GM12874 (cell line): ENCODE measurements around the gene HNRNPUL1.
A peak's percentile ranks its signal among the peaks of the same experiment; 100 is the strongest.

Experiments
- CTCF ChIP-seq: IDR thresholded peaks from 2 replicates; pipeline ENCODE4 v1.5.1; 2011; ENCODE audit warnings: low read depth, mild to moderate bottlenecking, control low read depth, low read length, moderate library complexity; ENCODE audit not compliant: insufficient read depth

Gene HNRNPUL1

GRCh38 chr19:41352279-41352608, 88.1 kb downstream of the HNRNPUL1 start:
- TF ChIP-seq CTCF, result no peak

DNA sequence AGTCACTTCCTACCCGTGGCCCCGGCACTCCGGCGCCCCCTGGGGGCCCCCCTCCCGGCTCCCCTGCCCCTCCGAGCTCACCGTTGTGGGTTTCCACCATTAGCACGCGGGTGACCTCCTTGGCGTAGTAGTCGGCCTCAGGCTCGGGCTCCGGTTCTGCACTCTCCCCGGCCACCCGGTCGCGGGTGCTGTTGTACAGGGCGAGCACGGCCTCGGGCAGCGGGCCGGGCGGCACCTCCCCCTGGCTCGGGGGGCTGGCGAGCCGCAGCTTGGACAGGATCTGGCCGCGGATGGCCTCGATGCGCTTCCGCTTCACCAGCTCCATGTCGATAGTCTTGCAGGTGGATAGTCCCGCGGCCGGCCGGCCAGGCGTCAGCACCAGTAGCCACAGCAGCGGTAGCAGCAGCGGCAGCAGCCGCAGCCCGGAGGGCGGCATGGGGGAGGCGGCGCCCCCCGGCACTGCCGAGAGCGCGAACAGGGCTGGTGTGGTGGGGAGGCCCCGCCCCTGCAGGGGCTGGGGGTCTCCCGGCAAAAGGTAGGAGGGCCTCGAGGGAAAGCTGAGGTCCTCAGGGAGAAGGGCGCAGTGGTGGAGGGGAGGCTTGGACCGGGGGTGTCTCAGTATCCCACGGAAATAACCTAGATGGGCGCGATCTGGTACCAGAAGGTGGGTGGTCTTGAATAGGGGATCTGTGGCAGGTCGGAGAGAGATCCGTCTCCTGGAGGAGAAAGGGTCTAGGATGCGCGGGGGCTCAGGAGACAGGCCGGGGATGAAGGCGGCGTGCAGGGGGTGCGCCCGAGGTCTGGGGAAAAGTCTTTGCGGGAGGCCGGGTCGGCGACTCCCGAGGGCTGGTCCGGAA, 88.7 kb downstream of the HNRNPUL1 start:
- TF ChIP-seq CTCF, result peak; percentile 84

- peak; percentile 92 for TF ChIP-seq CTCF
Observed at GRCh38 chr19:41353466-41354342, 89.5 kb downstream of the HNRNPUL1 start, which contains the start of gene TGFB1. Gene TGFB1, minus strand, starts transcription at chr19:41353922. Its CDS starts 878 bp downstream, at chr19:41353044.

DNA sequence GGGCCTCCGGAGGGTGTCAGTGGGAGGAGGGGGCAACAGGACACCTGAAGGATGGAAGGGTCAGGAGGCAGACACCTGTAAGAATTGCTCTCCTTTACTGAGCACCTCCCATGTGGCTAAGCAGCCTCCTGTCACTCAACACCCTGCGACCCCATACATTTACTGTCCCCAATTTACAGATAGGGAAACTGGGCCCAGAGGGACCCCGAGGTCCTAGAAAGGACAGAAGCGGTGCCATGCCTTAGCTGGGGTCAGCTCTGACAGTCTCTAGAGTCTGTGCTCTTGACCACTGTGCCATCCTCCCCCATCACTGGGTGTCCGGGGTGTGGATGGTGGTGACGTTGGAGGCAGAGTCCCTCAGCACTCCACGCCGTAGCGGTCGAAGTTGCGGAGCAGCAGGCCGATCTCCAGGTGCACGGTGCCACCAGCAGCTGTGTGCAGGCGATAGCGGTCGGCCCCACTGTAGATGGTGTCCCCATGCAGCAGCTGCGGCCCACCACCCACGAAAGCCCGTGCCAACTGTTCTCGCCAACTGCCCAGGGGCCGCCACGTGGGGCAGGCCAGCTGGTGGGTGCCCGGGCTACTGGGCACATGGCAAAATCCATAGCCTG, 90.3 kb downstream of the HNRNPUL1 start:
- no peak for TF ChIP-seq CTCF

DNA sequence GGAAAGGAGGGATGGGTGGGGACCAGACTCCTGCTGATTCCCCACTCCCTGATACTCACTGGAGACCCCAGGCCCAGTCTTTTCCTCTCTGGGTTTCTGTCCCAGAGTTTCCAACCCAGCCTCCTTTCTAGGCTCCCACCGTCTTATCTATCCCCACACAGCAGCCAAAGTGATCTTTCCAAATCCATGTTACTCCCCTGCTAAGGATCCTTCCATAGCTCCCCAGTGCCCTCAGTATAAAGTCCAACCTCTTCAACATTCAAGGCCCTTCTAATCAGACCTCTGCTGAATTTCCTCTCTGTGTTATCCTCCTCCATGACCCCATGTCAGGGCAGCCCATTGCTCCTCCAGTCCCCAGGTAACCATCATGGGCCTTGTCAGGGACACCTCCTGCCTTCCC, 90.9 kb downstream of the HNRNPUL1 start:
- no peak for TF ChIP-seq CTCF

DNA sequence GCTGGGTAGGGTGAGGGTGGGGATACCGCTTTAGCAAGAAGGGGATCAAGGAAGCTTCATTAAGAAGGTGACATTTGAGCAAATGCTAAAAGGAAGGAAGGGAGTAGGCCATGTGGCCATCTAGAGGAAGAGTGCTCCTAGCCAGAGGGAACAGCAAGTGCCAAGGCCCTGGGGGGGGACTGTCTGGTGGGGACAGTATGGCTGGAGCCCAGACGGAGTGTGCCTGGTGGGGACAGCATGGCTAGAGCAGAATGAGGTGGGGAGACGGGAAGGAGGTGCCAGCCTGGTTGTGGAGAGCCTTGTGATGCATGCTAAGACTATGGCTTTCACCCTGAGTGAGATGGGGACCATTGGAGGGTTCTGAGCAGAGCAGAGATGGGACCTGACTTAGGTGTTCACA, 91.6 kb downstream of the HNRNPUL1 start:
- TF ChIP-seq CTCF, result no peak

- TF ChIP-seq CTCF, result no peak
Observed at GRCh38 chr19:41356984-41357739, 93.0 kb downstream of the HNRNPUL1 start.
